Heart left ventricle (tissue), 16 donors: ENCODE data around the gene CXCL14. TPM values are rescaled to one million over a fixed set of nuclear protein-coding genes. Genes with fewer than 3 reads are reported as not detected.

ENCODE experiments used
- ATAC-seq, 4 donors: fragments of 200-7000 bp; cut with Tn5 transposase; one replicate each; pipeline ENCODE4 v1.9.1; 2020 to 2022; ENCODE audit warnings: moderate library complexity in 4 of 4, mild to moderate bottlenecking in 3 of 4, moderate number of reproducible peaks in 1 of 4
- DNase-seq, 5 donors: peaks; one replicate each; pipeline ENCODE4 v3.0.0-alpha.2; 2020
- H3K27ac ChIP-seq, 12 donors: fragments of 200-600 bp; sonication (generic) in 4 of 12; one replicate each; pipeline versions ENCODE4 v1.5.0 to v1.8.0; 2016 to 2022; ENCODE audit warnings: mild to moderate bottlenecking in 2 of 12
- H3K27me3 ChIP-seq, 9 donors: fragments of 200-600 bp; sonication (generic) in 2 of 9; one replicate each; pipeline versions ENCODE4 v1.5.1 to v1.8.0; 2016 to 2022; ENCODE audit warnings: mild to moderate bottlenecking in 3 of 9
- H3K36me3 ChIP-seq, 9 donors: fragments of 200-600 bp; sonication (generic) in 2 of 9; one replicate each; pipeline versions ENCODE4 v1.5.0 to v1.8.0; 2018 to 2022; ENCODE audit warnings: mild to moderate bottlenecking in 2 of 9
- H3K4me1 ChIP-seq, 12 donors: fragments of 200-600 bp; sonication (generic) in 4 of 12; one replicate each; pipeline versions ENCODE4 v1.5.0 to v1.8.0; 2016 to 2022; ENCODE audit warnings: mild to moderate bottlenecking in 3 of 12
- H3K4me3 ChIP-seq, 12 donors: fragments of 200-600 bp; sonication (generic) in 4 of 12; one replicate each; pipeline versions ENCODE4 v1.5.0 to v1.8.0; 2017 to 2022; ENCODE audit warnings: mild to moderate bottlenecking in 9 of 12, moderate library complexity in 4 of 12
- H3K9me3 ChIP-seq, 12 donors: fragments of 200-600 bp; sonication (generic) in 4 of 12; one replicate each; pipeline versions ENCODE4 v1.5.0 to v1.8.0; 2016 to 2022; ENCODE audit warnings: mild to moderate bottlenecking in 1 of 12
- POLR2A ChIP-seq, 2 donors: fragments of 450-650 bp; IDR thresholded peaks; one replicate each; pipeline ENCODE4 v1.6.1; 2017; ENCODE audit warnings: antibody characterized with exemption in 2 of 2, mild to moderate bottlenecking in 2 of 2, moderate library complexity in 2 of 2
- WGBS, 4 donors: extraction: QIAGEN DNeasy Blood & Tissue Kit in 2 of 4; methylation state at CpG; one replicate each; pipeline versions ENCODE4 v1.1.5 to v1.1.7; 2013 to 2018; 5-methylcytosine and 5-hydroxymethylcytosine counted together
- intact Hi-C, 10 donors: fragments of 100-400 bp; cut with DNase I; formaldehyde crosslinking; loops; one replicate each; pipeline versions ENCODE4 v1.11.1 to v1.14.2; 2022
- polyA plus RNA-seq, 2 donors: library from polyadenylated mRNA; stranded (reverse); fragments of 200-250 nt; gene quantifications; one replicate each; pipeline ENCODE4 v1.2.3, GENCODE V29; 2013
- total RNA-seq, 9 donors: library from RNA; depleted of rRNA in 2 of 9; stranded (reverse); fragments of >200 nt in 2 of 9; fragmentation: NEBNext Ultra II Directional in 3 of 9; extraction: Animal tissue kit (Norgen Biotek cat#: 25700) in 3 of 9; gene quantifications; one replicate each; pipeline versions ENCODE4 v1.1.0 to v1.2.4, GENCODE V29; 2016 to 2023
- TF ChIP-seq, protein P1 (sequence below), 12 donors: fragments of 200-600 bp; sonication (generic) in 4 of 12; IDR thresholded peaks; one replicate each; pipeline versions ENCODE4 v1.5.0 to v1.8.0; 2018 to 2022; ENCODE audit warnings: antibody characterized with exemption in 12 of 12, mild to moderate bottlenecking in 5 of 12
- donor health status: ischemic (EF 13 %, LVEDD 7.1; RV severe dilation, severe dysfunction).
- donor health status: healthy with polysubstance abuse.
- donor health status: DM: no; HTN: yes; CAD: no.
- donor health status: DM: no; HTN: no; CAD: no.
- donor health status: ischemic (EF 25% LVEDD 6.9; RV normal size, moderate dysfunction).
- donor health status: ischemic (EF 25% LVEDD 5.7; RV mildly dilated, moderate dysfunction).
- donor health status: healthy.
- donor health status: DM: yes; HTN: yes; CAD: no.
- donor health status: ischemic (EF 35%, LVEDD 5.7; RV mildly dilated, moderate dysfunction).
- donor health status: nonischemic (EF 11% LVEDD 7.7; RV severe dilation, severe dysfunction).
- donor health status: DM: yes; HTN: yes; CAD: no.
- donor health status: PGD.
- donor health status: ischemic (EF 29% LVEDD 5.4; RV normal size, mild dysfunction).
- donor health status: nonischemic (EF 23%, LVEDD 6.1; RV moderate dilation, normal function).

CXCL14 gene
- total and polyA plus RNA-seq, 11 donors: 0.22 to 31.8 (median 0.69) TPM

DNA sequence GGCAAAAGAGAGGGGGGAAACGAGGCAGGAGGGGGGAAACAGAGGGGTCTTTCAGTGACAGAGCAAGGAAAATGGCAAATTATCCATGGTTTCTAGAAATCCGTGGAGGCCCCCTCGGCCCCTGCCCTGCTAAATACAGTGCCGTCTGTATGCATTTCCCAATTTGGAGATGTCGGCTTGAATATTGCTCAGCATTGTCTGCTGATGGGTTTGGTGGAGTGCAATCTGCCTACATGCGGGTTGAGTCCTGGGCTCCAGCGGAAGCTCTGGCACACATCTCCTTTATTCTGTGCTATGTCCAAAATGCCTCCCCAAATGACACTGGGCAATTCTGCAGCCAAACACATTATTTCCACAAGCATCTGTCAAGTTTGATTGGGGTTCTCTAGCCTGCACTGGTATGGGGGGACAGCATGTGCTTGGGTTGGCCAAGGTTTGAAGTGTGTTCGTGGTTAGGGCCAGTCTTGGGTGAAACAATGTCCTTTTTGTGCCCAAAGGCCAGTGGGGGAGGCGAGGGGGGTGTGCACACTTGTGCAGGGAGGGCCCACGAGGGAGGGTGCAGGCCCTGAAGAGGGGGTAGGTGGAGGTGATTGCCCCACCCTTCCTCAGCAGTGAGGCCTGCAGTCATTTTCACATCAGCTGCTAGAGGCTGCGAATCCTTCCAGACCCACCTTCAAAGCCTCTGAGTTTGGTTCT is 36.8 kb downstream of the CXCL14 start:
- peaks cover 34 to 100% (median 76%) of the 10 kb centered on the region in 9 donors for H3K27me3 ChIP-seq
- WGBS, 4 donors: 24 to 46% (median 41%) methylated on average over 11 of the region's 11 CpGs
- H3K9me3 ChIP-seq: no peaks in the 10 kb centered on the region

DNA sequence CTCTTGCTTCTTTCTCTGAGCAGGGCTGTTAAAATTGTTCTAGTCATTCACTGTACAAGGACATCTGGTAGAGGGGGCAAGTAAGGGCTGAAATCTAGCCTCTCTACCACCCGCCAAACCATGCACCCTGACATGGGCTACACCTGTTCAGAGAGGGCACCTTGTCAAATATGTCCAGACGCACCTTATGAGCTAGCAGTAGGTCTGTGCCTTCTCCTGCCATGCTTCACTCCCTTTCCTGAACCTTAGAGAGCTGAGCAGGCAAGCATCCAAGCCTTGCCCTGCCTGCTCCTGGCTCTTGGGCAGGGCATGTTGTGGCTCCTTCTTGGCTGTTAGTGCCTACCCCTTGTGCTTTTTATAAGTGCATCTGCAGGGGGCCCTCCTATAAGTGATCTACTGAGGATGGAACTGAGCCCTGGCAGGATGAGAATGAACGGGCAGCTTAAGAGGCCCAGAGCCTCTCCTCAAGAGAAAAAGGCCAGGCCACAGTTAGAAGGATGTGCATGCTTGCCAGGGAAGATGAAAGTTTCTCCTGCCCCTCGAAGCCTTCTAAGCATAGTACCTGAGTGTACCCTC is 39.3 kb downstream of the CXCL14 start:
- WGBS, 4 donors: 63 to 70% (median 68%) methylated on average over 4 of the region's 4 CpGs
- no peaks in the 10 kb centered on the region for H3K9me3 ChIP-seq
- peaks cover 36 to 100% (median 80%) of the 10 kb centered on the region in 9 donors for H3K27me3 ChIP-seq
- H3K27ac ChIP-seq: no peak overlapping the region
- H3K4me3 ChIP-seq: no peak overlapping the region
- H3K36me3 ChIP-seq: no peaks in the 10 kb centered on the region
- peaks cover 0 to 35% (median 15%) of the 10 kb centered on the region in 12 donors for H3K4me1 ChIP-seq
- ATAC-seq (no peak), DNase-seq (no peak)
- TF ChIP-seq POLR2A (IDR thresholded peaks at IDR 0.05): no peak
- TF ChIP-seq, protein P1, sequence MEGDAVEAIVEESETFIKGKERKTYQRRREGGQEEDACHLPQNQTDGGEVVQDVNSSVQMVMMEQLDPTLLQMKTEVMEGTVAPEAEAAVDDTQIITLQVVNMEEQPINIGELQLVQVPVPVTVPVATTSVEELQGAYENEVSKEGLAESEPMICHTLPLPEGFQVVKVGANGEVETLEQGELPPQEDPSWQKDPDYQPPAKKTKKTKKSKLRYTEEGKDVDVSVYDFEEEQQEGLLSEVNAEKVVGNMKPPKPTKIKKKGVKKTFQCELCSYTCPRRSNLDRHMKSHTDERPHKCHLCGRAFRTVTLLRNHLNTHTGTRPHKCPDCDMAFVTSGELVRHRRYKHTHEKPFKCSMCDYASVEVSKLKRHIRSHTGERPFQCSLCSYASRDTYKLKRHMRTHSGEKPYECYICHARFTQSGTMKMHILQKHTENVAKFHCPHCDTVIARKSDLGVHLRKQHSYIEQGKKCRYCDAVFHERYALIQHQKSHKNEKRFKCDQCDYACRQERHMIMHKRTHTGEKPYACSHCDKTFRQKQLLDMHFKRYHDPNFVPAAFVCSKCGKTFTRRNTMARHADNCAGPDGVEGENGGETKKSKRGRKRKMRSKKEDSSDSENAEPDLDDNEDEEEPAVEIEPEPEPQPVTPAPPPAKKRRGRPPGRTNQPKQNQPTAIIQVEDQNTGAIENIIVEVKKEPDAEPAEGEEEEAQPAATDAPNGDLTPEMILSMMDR (IDR thresholded peaks at IDR 0.05): no peak
- intact Hi-C loops: no loop called here

More for the DNA sequence above, 36.8 kb downstream of the CXCL14 start:
- intact Hi-C loops: no loop called here
- H3K27ac ChIP-seq: no peak overlapping the region
- H3K4me1 ChIP-seq: peaks cover 0 to 23% (median 17%) of the 10 kb centered on the region in 12 donors
- no peak overlapping the region for H3K4me3 ChIP-seq
- no peak for TF ChIP-seq POLR2A (IDR thresholded peaks at IDR 0.05)
- TF ChIP-seq, protein P1 (IDR thresholded peaks at IDR 0.05): no peak
- DNase-seq: no peak
- no peaks in the 10 kb centered on the region for H3K36me3 ChIP-seq
- ATAC-seq: no peak

DNA sequence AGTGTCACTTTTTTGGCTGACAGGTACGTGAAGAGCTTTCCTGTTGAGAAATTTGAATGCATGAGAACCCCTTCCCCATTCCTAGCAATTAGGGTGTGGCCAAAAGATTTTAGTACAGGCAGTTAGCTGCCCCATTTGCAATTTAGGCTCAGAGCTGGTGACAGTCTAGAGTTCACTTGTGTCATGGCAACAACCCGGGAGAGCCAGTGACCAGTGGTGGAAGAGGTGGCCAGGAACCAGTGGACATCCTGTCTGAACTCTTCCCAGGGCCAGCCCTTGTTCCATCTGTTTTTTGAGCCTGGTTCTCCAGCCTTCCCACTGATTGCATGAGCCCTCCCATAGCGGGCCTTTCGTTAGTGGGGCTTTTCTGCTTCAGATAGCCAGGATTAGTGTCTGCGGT is 40.5 kb downstream of the CXCL14 start:
- TF ChIP-seq, protein P1 (IDR thresholded peaks at IDR 0.05): no peak
- TF ChIP-seq POLR2A (IDR thresholded peaks at IDR 0.05): no peak
- Histone ChIP-seq H3K4me1 (peaks cover 0 to 22% (median 3%) of the 10 kb centered on the region in 12 donors), H3K27ac (no peak overlapping the region), H3K4me3 (no peak overlapping the region), H3K9me3 (no peaks in the 10 kb centered on the region), H3K36me3 (no peaks in the 10 kb centered on the region), H3K27me3 (peaks cover 38 to 100% (median 77%) of the 10 kb centered on the region in 9 donors)
- 75 to 93% (median 87%) methylated on average over 4 to 5 of the region's 5 CpGs for WGBS, 4 donors
- intact Hi-C loops: no loop called here
- DNase-seq (no peak), ATAC-seq (no peak)

DNA sequence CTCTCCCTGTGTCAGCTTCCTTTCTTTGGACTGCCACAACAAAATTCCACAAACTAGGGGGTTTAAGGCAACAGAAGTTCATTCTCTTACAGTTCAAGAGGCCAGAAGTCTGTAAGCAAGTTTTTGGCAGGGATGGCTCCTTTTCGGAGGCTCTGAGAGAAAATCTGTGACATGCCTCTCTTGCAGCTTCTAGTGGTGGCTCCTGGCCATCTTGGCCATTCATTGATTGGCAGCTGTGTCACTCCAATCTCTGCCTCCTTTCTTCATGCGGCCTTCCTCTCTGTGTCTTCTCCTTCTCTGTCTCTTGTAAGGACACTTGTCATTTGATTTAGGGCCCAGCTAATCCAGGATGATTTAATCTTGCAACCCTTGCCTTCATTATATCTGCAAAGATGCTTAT is 41.0 kb downstream of the CXCL14 start:
- no peak for TF ChIP-seq POLR2A (IDR thresholded peaks at IDR 0.05)
- TF ChIP-seq, protein P1 (IDR thresholded peaks at IDR 0.05): no peak
- intact Hi-C loops: no loop called here
- no peak overlapping the region for H3K27ac ChIP-seq
- H3K36me3 ChIP-seq: no peaks in the 10 kb centered on the region
- H3K4me1 ChIP-seq: peaks cover 0 to 18% (median 0%) of the 10 kb centered on the region in 12 donors
- peaks cover 37 to 100% (median 80%) of the 10 kb centered on the region in 9 donors for H3K27me3 ChIP-seq
- DNase-seq (no peak), ATAC-seq (no peak)
- no peak overlapping the region for H3K4me3 ChIP-seq
- H3K9me3 ChIP-seq: no peaks in the 10 kb centered on the region
- 73 to 88% (median 83%) methylated on average over 2 of the region's 2 CpGs for WGBS, 4 donors
